Uterus (tissue), 4 donors: Measurements from ENCODE around the gene NRARP. TPM values are rescaled to one million over a fixed set of nuclear protein-coding genes. Genes with fewer than 3 reads are reported as not detected.

Experiments
- DNase-seq, 2 donors: peaks; one replicate each; pipeline ENCODE4 v3.0.0-alpha.2; 2019 to 2020
- H3K27ac ChIP-seq, 2 donors: fragments of 200-600 bp; sonication (generic); 1 replicate in 1 of 2; 2 replicates in 1 of 2; pipeline ENCODE4 v1.5.1; 2016 to 2018
- H3K27me3 ChIP-seq, 2 donors: fragments of 200-600 bp; sonication (generic); one replicate each; pipeline ENCODE4 v1.5.1; 2018 to 2019; ENCODE audit warnings: control low read depth in 1 of 2
- H3K36me3 ChIP-seq, 2 donors: fragments of 200-600 bp; sonication (generic); one replicate each; pipeline ENCODE4 v1.5.1; 2019; ENCODE audit warnings: control low read depth in 1 of 2
- H3K4me1 ChIP-seq, 2 donors: fragments of 200-600 bp; sonication (generic); one replicate each; pipeline ENCODE4 v1.5.1; 2018 to 2019; ENCODE audit warnings: control low read depth in 1 of 2
- H3K4me3 ChIP-seq, 2 donors: fragments of 200-600 bp; sonication (generic); 1 replicate in 1 of 2; 2 replicates in 1 of 2; pipeline ENCODE4 v1.5.1; 2018 to 2019; ENCODE audit warnings: mild to moderate bottlenecking in 1 of 2
- H3K9me3 ChIP-seq, 2 donors: fragments of 200-600 bp; sonication (generic); one replicate each; pipeline ENCODE4 v1.5.1; 2019; ENCODE audit warnings: control low read depth in 1 of 2
- POLR2A ChIP-seq, 2 donors: fragments of 450-650 bp; IDR thresholded peaks; one replicate each; pipeline ENCODE4 v1.6.1; 2016; ENCODE audit warnings: antibody characterized with exemption in 2 of 2, mild to moderate bottlenecking in 1 of 2, moderate library complexity in 1 of 2
- intact Hi-C: fragments of 100-400 bp; cut with DNase I; formaldehyde crosslinking; loops from one replicate; pipeline ENCODE4 v1.15.1; 2023; ENCODE audit warnings: low total_unique reads
- total RNA-seq, 4 donors: library from RNA; depleted of rRNA in 3 of 4; stranded (reverse); fragments of >200 nt in 3 of 4; gene quantifications; one replicate each; pipeline versions ENCODE4 v1.1.0 to v1.2.4, GENCODE V29; 2014 to 2023
- TF ChIP-seq, protein P1 (sequence below), 4 experiments: fragments of 200-600 bp in 2 of 4; fragments of 450-650 bp in 2 of 4; sonication (generic) in 2 of 4; IDR thresholded peaks; one replicate each; pipeline ENCODE4 v1.5.1; 2016 to 2019; ENCODE audit warnings: antibody characterized with exemption in 4 of 4, mild to moderate bottlenecking in 2 of 4, moderate library complexity in 1 of 4
- donor health status: DM: yes; HTN: yes; CAD: no.

NRARP gene
- total RNA-seq, 4 donors from 2014 or later, result 0.29 to 16.5 (median 11.4) TPM

DNA sequence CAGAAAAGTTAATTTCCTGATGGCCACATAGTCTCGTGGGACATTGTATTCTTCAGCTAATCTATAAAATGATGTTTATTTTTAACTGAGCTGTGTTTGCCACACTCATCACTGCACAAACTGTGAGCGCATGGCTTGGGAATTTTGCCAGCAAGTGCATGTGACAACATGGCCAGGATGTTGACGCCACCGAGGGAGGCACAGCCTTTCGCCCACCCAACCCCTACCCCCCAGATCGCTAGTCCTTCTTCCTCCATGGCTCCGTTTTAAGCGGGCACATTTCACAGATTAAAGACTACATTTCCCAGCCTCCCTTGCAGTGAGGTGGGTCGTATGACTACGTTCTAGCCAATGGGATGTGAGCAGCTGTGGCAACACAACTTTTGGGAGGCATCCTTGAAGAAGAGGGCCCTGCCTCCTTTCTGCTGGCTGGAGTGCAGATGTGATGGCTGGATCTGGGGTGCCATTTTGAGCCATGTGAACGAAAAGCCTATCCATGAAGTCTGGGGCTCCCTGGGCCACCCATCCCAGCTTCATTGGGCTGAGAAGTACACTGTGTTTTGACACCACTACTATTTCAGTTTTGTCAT, 7.9 kb downstream of the NRARP start:
- no peak overlapping the region for H3K4me3 ChIP-seq
- peaks cover 22 to 33% of the 10 kb centered on the region in 2 donors for H3K27me3 ChIP-seq

DNA sequence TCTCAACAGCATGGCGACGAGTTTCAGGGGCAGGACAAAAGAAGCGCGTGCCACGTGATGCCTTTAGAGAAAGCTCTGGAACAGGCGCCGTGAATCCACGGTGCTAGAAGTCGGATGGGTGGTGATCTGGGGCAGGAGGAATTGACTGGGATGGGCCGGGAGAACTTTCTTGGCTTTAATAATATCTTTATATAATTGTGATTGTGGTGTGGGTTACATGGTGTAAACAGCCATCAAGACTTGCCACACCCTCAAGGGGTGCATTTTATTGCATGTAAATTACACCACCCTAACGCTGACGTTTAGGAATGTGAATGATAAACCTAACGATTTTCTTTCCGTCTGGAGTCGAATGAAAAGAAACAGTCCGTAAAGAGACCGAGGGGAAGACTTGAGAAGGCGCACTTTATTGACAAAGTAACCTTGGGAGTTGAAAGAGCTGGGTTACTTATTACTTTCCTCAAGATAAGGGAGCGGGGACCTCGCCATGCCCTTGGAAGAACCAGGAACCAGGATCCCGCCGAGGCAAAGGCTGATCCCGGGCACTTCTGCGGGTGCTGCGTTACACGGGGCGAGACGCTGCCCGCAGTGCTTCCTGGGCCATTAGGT, 8.5 kb downstream of the NRARP start:
- intact Hi-C loops, result no loop called here
- H3K9me3 ChIP-seq, result no peaks in the 10 kb centered on the region
- no peak for DNase-seq
- peaks cover 22 to 27% of the 10 kb centered on the region in 2 donors for H3K27me3 ChIP-seq
- peaks cover 0 to 13% of the 10 kb centered on the region in 2 donors for H3K4me1 ChIP-seq
- H3K27ac ChIP-seq, result no peak overlapping the region
- H3K36me3 ChIP-seq, result no peaks in the 10 kb centered on the region
- TF ChIP-seq, protein P1, sequence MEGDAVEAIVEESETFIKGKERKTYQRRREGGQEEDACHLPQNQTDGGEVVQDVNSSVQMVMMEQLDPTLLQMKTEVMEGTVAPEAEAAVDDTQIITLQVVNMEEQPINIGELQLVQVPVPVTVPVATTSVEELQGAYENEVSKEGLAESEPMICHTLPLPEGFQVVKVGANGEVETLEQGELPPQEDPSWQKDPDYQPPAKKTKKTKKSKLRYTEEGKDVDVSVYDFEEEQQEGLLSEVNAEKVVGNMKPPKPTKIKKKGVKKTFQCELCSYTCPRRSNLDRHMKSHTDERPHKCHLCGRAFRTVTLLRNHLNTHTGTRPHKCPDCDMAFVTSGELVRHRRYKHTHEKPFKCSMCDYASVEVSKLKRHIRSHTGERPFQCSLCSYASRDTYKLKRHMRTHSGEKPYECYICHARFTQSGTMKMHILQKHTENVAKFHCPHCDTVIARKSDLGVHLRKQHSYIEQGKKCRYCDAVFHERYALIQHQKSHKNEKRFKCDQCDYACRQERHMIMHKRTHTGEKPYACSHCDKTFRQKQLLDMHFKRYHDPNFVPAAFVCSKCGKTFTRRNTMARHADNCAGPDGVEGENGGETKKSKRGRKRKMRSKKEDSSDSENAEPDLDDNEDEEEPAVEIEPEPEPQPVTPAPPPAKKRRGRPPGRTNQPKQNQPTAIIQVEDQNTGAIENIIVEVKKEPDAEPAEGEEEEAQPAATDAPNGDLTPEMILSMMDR (IDR thresholded peaks at IDR 0.05), result no peak
- no peak for TF ChIP-seq POLR2A (IDR thresholded peaks at IDR 0.05)
- H3K4me3 ChIP-seq, result no peak overlapping the region

More for the DNA sequence above, 7.9 kb downstream of the NRARP start:
- no peak overlapping the region for H3K27ac ChIP-seq
- intact Hi-C loops, result no loop called here
- no peak for TF ChIP-seq POLR2A (IDR thresholded peaks at IDR 0.05)
- TF ChIP-seq, protein P1 (IDR thresholded peaks at IDR 0.05), result no peak
- no peaks in the 10 kb centered on the region for H3K9me3 ChIP-seq
- DNase-seq, result no peak
- peaks cover 0 to 13% of the 10 kb centered on the region in 2 donors for H3K4me1 ChIP-seq
- no peaks in the 10 kb centered on the region for H3K36me3 ChIP-seq

DNA sequence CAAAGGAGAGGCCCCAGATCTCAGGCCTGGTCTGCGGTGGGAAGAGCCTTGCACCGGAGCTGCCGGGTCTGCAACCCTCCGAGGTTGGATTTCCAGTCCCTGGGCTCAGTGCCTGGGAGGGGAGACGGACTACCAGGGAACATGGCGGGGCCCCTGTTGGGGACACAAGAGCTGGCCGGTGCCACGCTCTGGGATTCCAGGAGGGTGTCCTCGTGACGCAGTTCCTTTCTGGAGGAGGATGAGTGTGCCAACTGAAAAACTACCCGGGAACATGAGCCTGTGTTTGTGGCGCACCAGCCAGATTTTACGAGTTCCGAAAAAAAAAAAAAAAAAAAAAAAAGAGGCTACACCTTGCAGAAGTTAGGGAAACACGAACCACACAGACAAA, 9.0 kb downstream of the NRARP start:
- Histone ChIP-seq H3K4me1 (peaks cover 0 to 13% of the 10 kb centered on the region in 2 donors), H3K9me3 (no peaks in the 10 kb centered on the region), H3K36me3 (no peaks in the 10 kb centered on the region), H3K27ac (no peak overlapping the region), H3K27me3 (peaks cover 22% of the 10 kb centered on the region in 2 donors), H3K4me3 (no peak overlapping the region)
- no peak for DNase-seq
- intact Hi-C loops, result no loop called here
- TF ChIP-seq, protein P1 (IDR thresholded peaks at IDR 0.05), result no peak
- TF ChIP-seq POLR2A (IDR thresholded peaks at IDR 0.05), result no peak

DNA sequence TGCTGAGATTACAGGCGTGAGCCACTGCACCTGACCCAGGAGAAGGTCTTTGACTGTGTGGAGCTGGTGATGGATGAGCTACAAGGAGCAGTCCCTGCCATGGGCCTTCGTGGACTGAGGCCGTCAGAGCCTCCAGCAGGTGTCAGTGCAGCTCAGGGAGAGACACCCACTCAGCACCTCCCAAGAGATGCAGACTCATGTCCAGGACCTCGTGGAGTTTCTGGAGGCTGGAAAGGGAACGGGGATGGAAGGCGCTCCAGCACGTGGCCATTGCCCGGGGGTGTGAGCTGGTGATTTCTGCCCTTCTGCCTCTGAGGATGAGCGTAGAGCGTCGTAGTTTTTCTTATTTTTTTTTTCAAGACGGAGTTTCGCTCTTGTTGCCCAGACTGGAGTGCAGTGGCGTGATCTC, 15.1 kb downstream of the NRARP start:
- H3K4me1 ChIP-seq, result no peaks in the 10 kb centered on the region
- H3K27me3 ChIP-seq, result no peaks in the 10 kb centered on the region
- H3K4me3 ChIP-seq, result no peak overlapping the region
- TF ChIP-seq POLR2A (IDR thresholded peaks at IDR 0.05), result no peak
- TF ChIP-seq, protein P1 (IDR thresholded peaks at IDR 0.05), result peak in 3 of 4 experiments; percentile 24 to 57 (median 43)
- DNase-seq, result peak in 1 of 2 donors; percentile 17
- H3K27ac ChIP-seq, result no peak overlapping the region
- intact Hi-C loops, result no loop called here
- no peaks in the 10 kb centered on the region for H3K9me3 ChIP-seq
- no peaks in the 10 kb centered on the region for H3K36me3 ChIP-seq

DNA sequence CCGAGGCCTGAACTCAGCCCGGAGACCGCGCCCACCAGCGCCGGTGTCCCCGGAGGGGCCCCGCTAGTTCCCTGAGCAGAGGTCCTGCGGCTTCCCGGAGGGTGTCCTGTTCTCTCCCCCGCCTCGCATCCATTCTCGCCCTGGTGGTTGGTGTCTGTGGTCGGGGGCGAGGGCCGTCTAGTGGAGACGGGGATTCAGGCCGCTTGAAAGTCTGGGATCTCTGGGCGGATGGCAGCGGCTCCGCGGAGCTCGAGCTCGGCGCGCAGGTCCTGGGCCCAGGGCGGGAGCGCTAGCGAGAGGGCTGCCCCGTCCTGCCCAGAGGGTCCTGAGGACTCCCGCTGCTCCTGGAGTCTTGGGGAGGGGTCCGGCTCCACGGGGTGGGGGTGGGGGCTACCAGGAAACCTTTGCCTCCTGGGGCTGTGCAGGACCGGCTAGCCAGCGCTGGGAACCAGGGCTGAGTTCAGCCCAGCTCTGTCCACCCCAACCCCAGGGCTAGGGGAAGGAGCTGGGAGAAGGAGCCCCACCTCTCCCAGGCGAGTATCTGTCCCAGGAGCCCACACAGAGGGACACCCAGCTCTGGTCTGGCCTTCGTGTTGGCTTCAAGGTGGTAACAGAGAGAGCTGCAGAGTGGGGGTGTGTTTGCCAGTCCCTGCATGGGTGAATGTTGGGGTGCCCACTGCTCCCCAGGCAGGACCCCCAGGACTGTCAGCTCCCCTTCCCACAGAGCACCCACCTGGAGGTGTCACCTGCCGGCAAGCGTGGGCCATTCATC, 20.5 kb downstream of the NRARP start:
- Histone ChIP-seq H3K4me1 (peaks cover 0 to 8% of the 10 kb centered on the region in 2 donors), H3K27ac (no peak overlapping the region), H3K4me3 (no peak overlapping the region), H3K9me3 (no peaks in the 10 kb centered on the region), H3K36me3 (no peaks in the 10 kb centered on the region), H3K27me3 (no peaks in the 10 kb centered on the region)
- no peak for DNase-seq
- TF ChIP-seq POLR2A (IDR thresholded peaks at IDR 0.05), result no peak
- TF ChIP-seq, protein P1 (IDR thresholded peaks at IDR 0.05), result no peak
- intact Hi-C loops, result no loop called here
